OCI-LY7 (cell line): ENCODE measurements around the gene DLGAP4. TPM values are rescaled to one million over a fixed set of nuclear protein-coding genes. Genes with fewer than 3 reads are reported as not detected.

Experiments used
- BruUV-seq: library from RNA; stranded (reverse); fragments of 400-500 nt; replicated peaks from 2 replicates; lab custom pipeline; 2021; lab: Mats Ljungman, UMichigan
- CTCF ChIA-PET: fragments of 300-600 bp; sonication (Branson Sonifier 250); formaldehyde crosslinking; loops from one replicate; lab custom pipeline; 2022; ENCODE audit warnings: antibody characterized with exemption; ENCODE audit not compliant: unreplicated experiment; lab: Charles Lee
- POLR2A ChIA-PET: fragments of 300-600 bp; sonication (Branson Sonifier 250); formaldehyde crosslinking; loops from one replicate; lab custom pipeline; 2022; ENCODE audit warnings: antibody characterized with exemption; lab: Charles Lee
- DNase-seq: peaks from one replicate; pipeline ENCODE4 v3.0.0-alpha.2; 2015; ENCODE audit warnings: low spot score
- H2AFZ ChIP-seq: fragments of 200-600 bp; sonication (generic), shearing (Covaris generic); 2 replicates; pipeline ENCODE4 v1.6.1; 2014; ENCODE audit warnings: mild to moderate bottlenecking, antibody characterized with exemption, low read length, moderate library complexity
- H3K27ac ChIP-seq: fragments of 200-600 bp; sonication (generic); 2 replicates; pipeline ENCODE4 v1.5.1; 2014; ENCODE audit warnings: mixed run types, low read depth, mild to moderate bottlenecking, moderate library complexity, low read length, inconsistent platforms; ENCODE audit not compliant: poor library complexity, severe bottlenecking
- H3K36me3 ChIP-seq: fragments of 200-600 bp; sonication (generic); 2 replicates; pipeline ENCODE4 v1.6.1; 2014; ENCODE audit warnings: mild to moderate bottlenecking, antibody characterized with exemption, low read length, moderate library complexity, mixed read lengths; ENCODE audit not compliant: insufficient read depth
- H3K4me1 ChIP-seq: fragments of 200-600 bp; sonication (generic); 2 replicates; pipeline ENCODE4 v1.5.1; 2014; ENCODE audit warnings: mild to moderate bottlenecking, low read length; ENCODE audit not compliant: insufficient read depth, poor library complexity, severe bottlenecking
- H3K4me2 ChIP-seq: fragments of 200-600 bp; sonication (generic); 2 replicates; pipeline ENCODE4 v1.6.1; 2014; ENCODE audit warnings: mild to moderate bottlenecking, low read length
- H3K4me3 ChIP-seq: fragments of 200-600 bp; sonication (generic); 2 replicates; pipeline ENCODE4 v1.5.1; 2014; ENCODE audit warnings: mild to moderate bottlenecking, low read depth, low read length; ENCODE audit not compliant: poor library complexity, severe bottlenecking
- H3K79me2 ChIP-seq: fragments of 200-600 bp; sonication (generic); 2 replicates; pipeline ENCODE4 v1.6.1; 2016; ENCODE audit warnings: low read depth, mild to moderate bottlenecking, low read length, moderate library complexity, mixed read lengths; ENCODE audit not compliant: insufficient read depth
- H3K9me2 ChIP-seq: fragments of 200-600 bp; sonication (generic); 2 replicates; pipeline ENCODE4 v1.6.1; 2016; ENCODE audit warnings: mild to moderate bottlenecking, low read length, mixed read lengths; ENCODE audit not compliant: insufficient read depth
- H3K9me3 ChIP-seq: fragments of 200-600 bp; sonication (generic); 2 replicates; pipeline ENCODE4 v1.6.1; 2014; ENCODE audit warnings: mild to moderate bottlenecking, mixed run types, low read length, mixed read lengths
- H4K20me1 ChIP-seq: fragments of 200-600 bp; sonication (generic); 2 replicates; pipeline ENCODE4 v1.6.1; 2014; ENCODE audit warnings: mild to moderate bottlenecking, antibody characterized with exemption, low read length, moderate library complexity, mixed read lengths; ENCODE audit not compliant: insufficient read depth
- CTCF ChIP-seq: fragments of 200-600 bp; sonication (generic); conservative IDR thresholded peaks from 2 replicates; pipeline ENCODE4 v1.5.1; 2014; ENCODE audit warnings: mild to moderate bottlenecking, antibody characterized with exemption, low read length, moderate library complexity, mixed read lengths
- EZH2phosphoT487 ChIP-seq: fragments of 200-600 bp; sonication (generic); IDR thresholded peaks from 2 replicates; pipeline ENCODE4 v1.6.1; 2018; ENCODE audit warnings: low read depth, borderline replicate concordance, mild to moderate bottlenecking, mixed run types, antibody characterized with exemption, low read length, moderate library complexity, mixed read lengths
- intact Hi-C: fragments of 100-400 bp; cut with micrococcal nuclease; formaldehyde crosslinking; loops from one replicate; pipeline ENCODE4 v1.10.0; 2022; ENCODE audit not compliant: unreplicated experiment
- total RNA-seq, 2 experiments: library from RNA; depleted of rRNA in 1 of 2; stranded (reverse); fragments of >200 nt in 1 of 2; shearing (Covaris generic) in 1 of 2; gene quantifications; 2 replicates each; pipeline ENCODE4 v1.2.3, GENCODE V29; 2014 to 2022

DLGAP4 gene
- total RNA-seq, 2 experiments from 2014 or later = 7.7 to 41.6 TPM

GRCh38 chr20:36449663-36450062 is 143.5 kb downstream of the DLGAP4 start:
- TF ChIP-seq CTCF = no peak
- TF ChIP-seq EZH2phosphoT487 = no peak
- H3K4me3 ChIP-seq = no peak overlapping the region
- intact Hi-C loops = no loop called here
- no peaks in the 10 kb centered on the region for H3K9me3 ChIP-seq
- H3K79me2 ChIP-seq = no peaks in the 10 kb centered on the region
- ChIA-PET CTCF (no interaction called here), POLR2A (no interaction called here)
- H3K9me2 ChIP-seq = no peaks in the 10 kb centered on the region
- no TSS peak for BruUV-seq
- H3K4me1 ChIP-seq = no peaks in the 10 kb centered on the region
- H3K36me3 ChIP-seq = no peaks in the 10 kb centered on the region
- no peak overlapping the region for H3K4me2 ChIP-seq
- no peak overlapping the region for H3K27ac ChIP-seq
- no peak for DNase-seq
- no peaks in the 10 kb centered on the region for H4K20me1 ChIP-seq
- no peak overlapping the region for H2AFZ ChIP-seq

- no peaks in the 10 kb centered on the region for H4K20me1 ChIP-seq
- H3K79me2 ChIP-seq = no peaks in the 10 kb centered on the region
- no peak overlapping the region for H3K4me3 ChIP-seq
- no peak for TF ChIP-seq CTCF
- no peak for TF ChIP-seq EZH2phosphoT487
- H3K9me3 ChIP-seq = no peaks in the 10 kb centered on the region
- ChIA-PET POLR2A (interaction anchor here (0.7 kb wide), 1 partner anchor 468 kb away, joined by 3 read pairs; no protein-coding TSS in a partner anchor), CTCF (no interaction called here)
- DNase-seq = no peak
- H3K36me3 ChIP-seq = no peaks in the 10 kb centered on the region
- intact Hi-C loops = no loop called here
- H3K27ac ChIP-seq = no peak overlapping the region
- no peaks in the 10 kb centered on the region for H3K9me2 ChIP-seq
- H3K4me1 ChIP-seq = no peaks in the 10 kb centered on the region
- BruUV-seq = no TSS peak
- no peak overlapping the region for H2AFZ ChIP-seq
- no peak overlapping the region for H3K4me2 ChIP-seq
Measured at GRCh38 chr20:36454332-36454697, 148.2 kb downstream of the DLGAP4 start.

- Histone ChIP-seq H3K4me3 (no peak overlapping the region), H3K4me1 (no peaks in the 10 kb centered on the region), H3K9me3 (no peaks in the 10 kb centered on the region), H3K36me3 (no peaks in the 10 kb centered on the region), H4K20me1 (no peaks in the 10 kb centered on the region), H3K27ac (no peak overlapping the region), H3K79me2 (no peaks in the 10 kb centered on the region), H3K9me2 (no peaks in the 10 kb centered on the region), H2AFZ (no peak overlapping the region), H3K4me2 (no peak overlapping the region)
- no peak for TF ChIP-seq CTCF
- TF ChIP-seq EZH2phosphoT487 = no peak
- ChIA-PET POLR2A (interaction anchor here (0.7 kb wide), 1 partner anchor 467 kb away, joined by 3 read pairs; no protein-coding TSS in a partner anchor), CTCF (no interaction called here)
- intact Hi-C loops = no loop called here
- BruUV-seq = no TSS peak
- no peak for DNase-seq
Measured at GRCh38 chr20:36454698-36455427, 148.7 kb downstream of the DLGAP4 start.
